HepG2 (cell line): ENCODE results near the gene NAPB. TPM values are rescaled to one million over a fixed set of nuclear protein-coding genes. Genes with fewer than 3 reads are reported as not detected.

Experiments used
- ATF7-NPFF ChIP-seq: sonication (generic); formaldehyde crosslinking; IDR thresholded peaks from 2 replicates; pipeline ENCODE4 v1.8.1; 2023; ENCODE audit warnings: mild to moderate bottlenecking, low read depth, missing genetic modification reagents, moderate library complexity
- MIER2 ChIP-seq: IDR thresholded peaks from 2 replicates; pipeline ENCODE4 v1.6.1; 2016; ENCODE audit warnings: missing biosample characterization, missing genetic modification reagents
- MYNN ChIP-seq: sonication (generic); formaldehyde crosslinking; IDR thresholded peaks from 2 replicates; pipeline ENCODE4 v1.4.0; 2020; ENCODE audit warnings: mild to moderate bottlenecking, low read depth, missing genetic modification reagents
- NBN ChIP-seq: fragments of 450-650 bp; conservative IDR thresholded peaks from 2 replicates; pipeline ENCODE4 v1.6.1; 2017
- PRDM4 ChIP-seq: sonication (generic); formaldehyde crosslinking; IDR thresholded peaks from 2 replicates; pipeline ENCODE4 v1.9.0; 2021; ENCODE audit warnings: missing genetic modification reagents, borderline replicate concordance
- SMAD9 ChIP-seq: sonication (generic); formaldehyde crosslinking; IDR thresholded peaks from 2 replicates; pipeline ENCODE4 v1.5.1; 2020; ENCODE audit warnings: mild to moderate bottlenecking, missing genetic modification reagents
- TOPORS ChIP-seq: sonication (generic); formaldehyde crosslinking; IDR thresholded peaks from 2 replicates; pipeline ENCODE4 v1.8.0; 2023; ENCODE audit warnings: mild to moderate bottlenecking, missing genetic modification reagents
- ZFAT ChIP-seq: sonication (generic); formaldehyde crosslinking; conservative IDR thresholded peaks from 2 replicates; pipeline ENCODE4 v1.8.1; 2023; ENCODE audit warnings: missing genetic modification reagents, inconsistent platforms
- ZFP36L1 ChIP-seq: sonication (generic); formaldehyde crosslinking; IDR thresholded peaks from 2 replicates; pipeline ENCODE4 v1.8.0; 2022; ENCODE audit warnings: mild to moderate bottlenecking, missing genetic modification reagents, moderate library complexity
- ZFP90 ChIP-seq: sonication (generic); formaldehyde crosslinking; IDR thresholded peaks from 2 replicates; pipeline ENCODE4 v1.8.0; 2022; ENCODE audit warnings: missing genetic modification reagents, mild to moderate bottlenecking, inconsistent platforms, borderline replicate concordance
- ZMYM4 ChIP-seq: sonication (generic); formaldehyde crosslinking; IDR thresholded peaks from 2 replicates; pipeline ENCODE4 v1.8.1; 2023; ENCODE audit warnings: mild to moderate bottlenecking, missing genetic modification reagents
- ZNF33A ChIP-seq: sonication (generic); formaldehyde crosslinking; IDR thresholded peaks from 2 replicates; pipeline ENCODE4 v1.5.1; 2020; ENCODE audit warnings: missing genetic modification reagents, mild to moderate bottlenecking, moderate library complexity, borderline replicate concordance
- ZNF367 ChIP-seq: sonication (generic); formaldehyde crosslinking; IDR thresholded peaks from 2 replicates; pipeline ENCODE4 v1.4.0; 2020; ENCODE audit warnings: missing genetic modification reagents, borderline replicate concordance
- ZNF547 ChIP-seq: sonication (generic); formaldehyde crosslinking; IDR thresholded peaks from 2 replicates; pipeline ENCODE4 v1.5.1; 2020; ENCODE audit warnings: mild to moderate bottlenecking, missing genetic modification reagents
- ZNF550 ChIP-seq: sonication (generic); formaldehyde crosslinking; IDR thresholded peaks from 2 replicates; pipeline ENCODE4 v1.4.0; 2020; ENCODE audit warnings: mild to moderate bottlenecking, missing genetic modification reagents, borderline replicate concordance
- ZNF574 ChIP-seq: sonication (generic); formaldehyde crosslinking; IDR thresholded peaks from 2 replicates; pipeline ENCODE4 v1.4.0; 2020; ENCODE audit warnings: missing genetic modification reagents
- ZNF629 ChIP-seq: sonication (generic); formaldehyde crosslinking; conservative IDR thresholded peaks from 2 replicates; pipeline ENCODE4 v1.5.0; 2020; ENCODE audit warnings: missing genetic modification reagents
- ZSCAN12 ChIP-seq: sonication (generic); formaldehyde crosslinking; IDR thresholded peaks from 2 replicates; pipeline ENCODE4 v1.9.0; 2021; ENCODE audit warnings: mild to moderate bottlenecking, missing genetic modification reagents
- polyA plus RNA-seq, 8 experiments: library from polyadenylated mRNA; depleted of rRNA in 3 of 8; stranded (reverse) in 7 of 8; unstranded in 1 of 8; fragments of >200 nt; fragmentation: Illumina TruSeq in 4 of 8; extraction: Trizol in 4 of 8; gene quantifications; 2 replicates each; pipeline versions ENCODE4 v1.2.1 to v1.2.3, GENCODE V29; 2011 to 2016; ENCODE audit warnings: low read depth in 4 of 8, missing spikeins in 1 of 8, mixed read lengths in 1 of 8; ENCODE audit not compliant: insufficient read depth in 1 of 8
- total RNA-seq, 5 experiments: library from RNA; depleted of rRNA; stranded (reverse); fragments of >200 nt; fragmentation: Illumina TruSeq; extraction: Trizol; gene quantifications; 2 replicates each; pipeline ENCODE4 v1.2.3, GENCODE V29; 2016; ENCODE audit warnings: low read depth in 1 of 5
- TF ChIP-seq, protein P1 (sequence below): sonication (generic); formaldehyde crosslinking; IDR thresholded peaks from 2 replicates; pipeline ENCODE4 v1.4.0; 2020; ENCODE audit warnings: missing genetic modification reagents, low read depth, mild to moderate bottlenecking, borderline replicate concordance
- TF ChIP-seq, protein P2 (sequence below): sonication (generic); formaldehyde crosslinking; IDR thresholded peaks from 2 replicates; pipeline ENCODE4 v1.4.0; 2020; ENCODE audit warnings: missing genetic modification reagents
- TF ChIP-seq, protein P3 (sequence below): sonication (generic); formaldehyde crosslinking; IDR thresholded peaks from 2 replicates; pipeline ENCODE4 v1.8.0; 2023; ENCODE audit warnings: mild to moderate bottlenecking, missing genetic modification reagents

The NAPB gene
- total and polyA plus RNA-seq, 2 of the 13 experiments (the other 11 are each of a cell fraction or from before 2014, with no cell fraction given): 15.2 to 16.1 TPM

- TF ChIP-seq, protein P1, sequence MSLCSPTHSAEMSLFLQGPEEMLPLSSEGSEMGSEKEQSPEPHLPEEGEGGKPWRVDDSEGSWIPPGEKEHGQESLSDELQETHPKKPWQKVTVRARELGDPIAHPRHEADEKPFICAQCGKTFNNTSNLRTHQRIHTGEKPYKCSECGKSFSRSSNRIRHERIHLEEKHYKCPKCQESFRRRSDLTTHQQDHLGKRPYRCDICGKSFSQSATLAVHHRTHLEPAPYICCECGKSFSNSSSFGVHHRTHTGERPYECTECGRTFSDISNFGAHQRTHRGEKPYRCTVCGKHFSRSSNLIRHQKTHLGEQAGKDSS (CRISPR knock-in tag): no peak; the same call in 1 of the 2 replicates
- TF ChIP-seq TOPORS (CRISPR knock-in tag): no peak
- TF ChIP-seq MIER2 (CRISPR knock-in tag): no peak
- TF ChIP-seq ZNF367: no peak
- TF ChIP-seq ZNF550 (CRISPR knock-in tag): no peak
- no peak for TF ChIP-seq ZNF33A (CRISPR knock-in tag)
- no peak for TF ChIP-seq ZNF574 (CRISPR knock-in tag)
- TF ChIP-seq ZFAT (CRISPR knock-in tag): no peak
- TF ChIP-seq ZNF547: peak; percentile 33; the same call in 1 of the 2 replicates
- TF ChIP-seq NBN: no peak
- no peak for TF ChIP-seq ZSCAN12 (CRISPR knock-in tag)
- TF ChIP-seq PRDM4: no peak
- TF ChIP-seq, protein P2, sequence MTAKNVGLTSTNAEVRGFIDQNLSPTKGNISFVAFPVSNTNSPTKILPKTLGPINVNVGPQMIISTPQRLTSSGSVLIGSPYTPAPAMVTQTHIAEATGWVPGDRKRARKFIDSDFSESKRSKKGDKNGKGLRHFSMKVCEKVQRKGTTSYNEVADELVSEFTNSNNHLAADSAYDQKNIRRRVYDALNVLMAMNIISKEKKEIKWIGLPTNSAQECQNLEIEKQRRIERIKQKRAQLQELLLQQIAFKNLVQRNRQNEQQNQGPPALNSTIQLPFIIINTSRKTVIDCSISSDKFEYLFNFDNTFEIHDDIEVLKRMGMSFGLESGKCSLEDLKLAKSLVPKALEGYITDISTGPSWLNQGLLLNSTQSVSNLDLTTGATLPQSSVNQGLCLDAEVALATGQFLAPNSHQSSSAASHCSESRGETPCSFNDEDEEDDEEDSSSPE (CRISPR knock-in tag): no peak
- TF ChIP-seq ZFP36L1 (CRISPR knock-in tag): no peak
- no peak for TF ChIP-seq ZFP90 (CRISPR knock-in tag)
- TF ChIP-seq MYNN (CRISPR knock-in tag): no peak
- TF ChIP-seq, protein P3, sequence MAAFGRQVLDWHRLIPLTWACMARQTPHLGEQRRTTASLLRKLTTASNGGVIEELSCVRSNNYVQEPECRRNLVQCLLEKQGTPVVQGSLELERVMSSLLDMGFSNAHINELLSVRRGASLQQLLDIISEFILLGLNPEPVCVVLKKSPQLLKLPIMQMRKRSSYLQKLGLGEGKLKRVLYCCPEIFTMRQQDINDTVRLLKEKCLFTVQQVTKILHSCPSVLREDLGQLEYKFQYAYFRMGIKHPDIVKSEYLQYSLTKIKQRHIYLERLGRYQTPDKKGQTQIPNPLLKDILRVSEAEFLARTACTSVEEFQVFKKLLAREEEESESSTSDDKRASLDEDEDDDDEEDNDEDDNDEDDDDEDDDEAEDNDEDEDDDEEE (CRISPR knock-in tag): no peak
- TF ChIP-seq ATF7-NPFF (CRISPR knock-in tag): peak; percentile 56; the same call in 1 of the 2 replicates
- no peak for TF ChIP-seq ZNF629 (CRISPR knock-in tag)
- TF ChIP-seq SMAD9 (CRISPR knock-in tag): no peak
- peak; percentile 48; the same call in 1 of the 2 replicates for TF ChIP-seq ZMYM4 (CRISPR knock-in tag)
These were observed 1.0 kb downstream of the NAPB start (continued) for GRCh38 chr20:23419995-23420901.
